ENCODE data around the gene ZNF496.

DNA sequence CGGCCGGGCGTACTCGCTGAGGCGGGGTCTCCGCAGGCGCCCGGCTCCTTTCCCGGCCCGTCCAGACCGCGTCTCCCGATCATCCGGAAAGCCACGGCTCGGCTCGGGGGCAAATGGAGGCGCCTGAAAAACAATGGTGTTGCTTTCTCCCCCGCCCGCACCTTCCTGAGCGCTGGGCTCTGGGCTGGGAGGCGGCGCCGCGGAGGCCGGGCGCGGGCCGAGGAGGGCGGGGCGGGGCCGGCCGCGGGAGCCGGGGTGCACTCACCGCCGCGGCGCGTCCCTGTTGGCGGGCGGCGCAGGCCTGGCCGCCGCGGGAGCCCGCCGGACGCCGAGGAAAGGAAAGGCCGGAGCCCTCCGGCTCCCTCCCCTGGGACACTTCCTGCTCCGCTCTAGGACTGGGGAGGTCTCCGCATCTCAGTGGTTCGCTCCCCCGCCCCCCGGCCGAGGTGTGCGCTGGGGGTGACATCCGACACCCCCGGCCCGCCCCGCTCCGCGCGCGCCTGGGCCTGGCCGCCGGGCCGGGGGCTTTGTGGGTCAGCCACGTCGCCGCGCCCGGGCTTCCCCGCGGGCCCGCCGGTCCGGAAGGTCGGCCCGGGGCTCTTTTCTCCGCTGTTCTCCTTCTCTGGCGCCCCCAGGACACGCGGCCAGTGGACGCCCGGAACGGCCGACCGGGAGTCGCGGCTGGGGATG lies at the start of gene ZNF496:
- TF ChIP-seq POLR2A (IDR thresholded peaks at IDR 0.05; ENCODE audit: low read depth): no peak
- no peak for TF ChIP-seq CTCF (IDR thresholded peaks at IDR 0.05)

Measured in esophagus muscularis mucosa (tissue), 3 donors.